OCI-LY1 (cell line): ENCODE data around the gene TSN.

Experiments
- H2AFZ ChIP-seq: fragments of 200-600 bp; sonication (generic), shearing (Covaris generic); 2 replicates; pipeline ENCODE4 v1.6.0; 2014; ENCODE audit warnings: antibody characterized with exemption, mild to moderate bottlenecking, low read length
- H3F3A ChIP-seq: fragments of 200-600 bp; sonication (generic), shearing (Covaris generic); 2 replicates; pipeline ENCODE4 v1.6.0; 2014; ENCODE audit warnings: mild to moderate bottlenecking, antibody characterized with exemption, low read length, moderate library complexity; ENCODE audit not compliant: insufficient read depth
- H3K27ac ChIP-seq: fragments of 200-600 bp; sonication (generic); 2 replicates; pipeline ENCODE4 v1.5.1; 2014; ENCODE audit warnings: low read length, mixed run types, mild to moderate bottlenecking, low read depth; ENCODE audit not compliant: poor library complexity, severe bottlenecking
- H3K27me3 ChIP-seq: fragments of 200-600 bp; sonication (generic); 2 replicates; pipeline ENCODE4 v1.6.0; 2014; ENCODE audit warnings: antibody characterized with exemption, mild to moderate bottlenecking, low read length, moderate library complexity; ENCODE audit not compliant: insufficient read depth
- H3K36me3 ChIP-seq: fragments of 200-600 bp; sonication (generic); 2 replicates; pipeline ENCODE4 v1.6.1; 2014; ENCODE audit warnings: mild to moderate bottlenecking, antibody characterized with exemption, low read length, moderate library complexity, mixed read lengths; ENCODE audit not compliant: insufficient read depth
- H3K4me1 ChIP-seq: fragments of 200-600 bp; sonication (generic); 2 replicates; pipeline ENCODE4 v1.5.1; 2014; ENCODE audit warnings: mild to moderate bottlenecking, low read length, moderate library complexity; ENCODE audit not compliant: insufficient read depth, severe bottlenecking
- H3K4me2 ChIP-seq: fragments of 200-600 bp; sonication (generic), shearing (Covaris generic); 2 replicates; pipeline ENCODE4 v1.6.1; 2014; ENCODE audit warnings: low read length
- H3K4me3 ChIP-seq: fragments of 200-600 bp; sonication (generic); 2 replicates; pipeline ENCODE4 v1.5.1; 2014; ENCODE audit warnings: low read length, low read depth, mild to moderate bottlenecking, mixed read lengths; ENCODE audit not compliant: poor library complexity, severe bottlenecking
- H3K79me2 ChIP-seq: fragments of 200-600 bp; shearing (Covaris generic); 2 replicates; pipeline ENCODE4 v1.6.1; 2016; ENCODE audit warnings: mixed run types, low read length, mixed read lengths; ENCODE audit not compliant: insufficient read depth
- H3K9ac ChIP-seq: fragments of 200-600 bp; sonication (generic), shearing (Covaris generic); 2 replicates; pipeline ENCODE4 v1.6.1; 2014; ENCODE audit warnings: mild to moderate bottlenecking, low read length, mixed read lengths
- H3K9me2 ChIP-seq: fragments of 200-600 bp; sonication (generic), shearing (Covaris generic); 2 replicates; pipeline ENCODE4 v1.6.1; 2014; ENCODE audit warnings: low read depth, mild to moderate bottlenecking, low read length, mixed read lengths
- H3K9me3 ChIP-seq: fragments of 200-600 bp; shearing (Covaris generic); 2 replicates; pipeline ENCODE4 v1.6.1; 2014; ENCODE audit warnings: low read length, mixed read lengths
- H4K20me1 ChIP-seq: fragments of 200-600 bp; sonication (generic), shearing (Covaris generic); 2 replicates; pipeline ENCODE4 v1.6.0; 2016; ENCODE audit warnings: mild to moderate bottlenecking, low read length; ENCODE audit not compliant: insufficient read depth
- CTCF ChIP-seq: fragments of 200-600 bp; sonication (generic), shearing (Covaris generic); IDR thresholded peaks from 2 replicates; pipeline ENCODE4 v1.5.1; 2017; ENCODE audit warnings: mild to moderate bottlenecking, antibody characterized with exemption, low read length, moderate library complexity, mixed read lengths
- EZH2 ChIP-seq: fragments of 200-600 bp; sonication (generic), shearing (Covaris generic); IDR thresholded peaks from 2 replicates; pipeline ENCODE4 v1.8.0; 2017; ENCODE audit warnings: borderline replicate concordance, mixed run types, mild to moderate bottlenecking, antibody characterized with exemption, low read length, moderate library complexity, mixed read lengths

Gene TSN

GRCh38 chr2:121755237-121756111, at the start of gene TSN:
Gene TSN (plus strand): TSS chr2:121755651. CDS start chr2:121755780, 129 bp downstream.
- H2AFZ ChIP-seq: no peak within 1 kb of the TSS
- H3K79me2 ChIP-seq: peaks cover 32% of the 10 kb centered on the region
- no peaks in the 10 kb centered on the region for H3K27me3 ChIP-seq
- peaks cover 28% of the 10 kb centered on the region for H3K36me3 ChIP-seq
- H3K9me3 ChIP-seq: no peaks in the 10 kb centered on the region
- H3K4me2 ChIP-seq: peak within 1 kb of the TSS; percentile 94
- H3F3A ChIP-seq: no peaks in the 10 kb centered on the region
- H3K9ac ChIP-seq: peak within 1 kb of the TSS; percentile 83
- no peaks in the 10 kb centered on the region for H3K9me2 ChIP-seq
- TF ChIP-seq EZH2 (no peak), CTCF (no peak)
- H4K20me1 ChIP-seq: no peaks in the 10 kb centered on the region
- peak within 1 kb of the TSS; percentile 93 for H3K4me3 ChIP-seq
- H3K4me1 ChIP-seq: peaks cover 33% of the 10 kb centered on the region
- H3K27ac ChIP-seq: peak within 1 kb of the TSS; percentile 46

GRCh38 chr2:121705958-121706357, 49.5 kb upstream of the TSN start:
- Histone ChIP-seq H3K4me2 (no peak overlapping the region), H3K4me1 (peaks cover 14% of the 10 kb centered on the region), H3K27me3 (no peaks in the 10 kb centered on the region), H3K9me3 (no peaks in the 10 kb centered on the region), H3K36me3 (no peaks in the 10 kb centered on the region), H3K9ac (no peak overlapping the region), H2AFZ (no peak overlapping the region), H4K20me1 (no peaks in the 10 kb centered on the region), H3K4me3 (no peak overlapping the region), H3F3A (no peaks in the 10 kb centered on the region), H3K9me2 (no peaks in the 10 kb centered on the region), H3K27ac (no peak overlapping the region), H3K79me2 (no peaks in the 10 kb centered on the region)
- TF ChIP-seq EZH2: no peak
- TF ChIP-seq CTCF: no peak

GRCh38 chr2:121707344-121707919, 48.0 kb upstream of the TSN start:
- Histone ChIP-seq H3K4me1 (peaks cover 14% of the 10 kb centered on the region), H3K4me3 (no peak overlapping the region), H3K9me2 (no peaks in the 10 kb centered on the region), H3K36me3 (no peaks in the 10 kb centered on the region), H4K20me1 (no peaks in the 10 kb centered on the region), H3F3A (no peaks in the 10 kb centered on the region), H3K79me2 (no peaks in the 10 kb centered on the region), H3K9me3 (no peaks in the 10 kb centered on the region), H3K27me3 (0 out of 2 replicates have a peak, but pooled peaks cover 3% of the 10 kb centered on the region), H2AFZ (peak overlapping the region; percentile 69; the same call in 1 of the 2 replicates), H3K4me2 (no peak overlapping the region), H3K27ac (no peak overlapping the region), H3K9ac (no peak overlapping the region)
- no peak for TF ChIP-seq EZH2
- TF ChIP-seq CTCF: no peak
